ENCODE measurements around the gene ABLIM1.

- TF ChIP-seq ZNF629 (CRISPR knock-in tag; conservative IDR thresholded peaks at IDR 0.05) = no peak
- TF ChIP-seq XBP1 (CRISPR knock-in tag; IDR thresholded peaks at IDR 0.05) = no peak
- no peak for TF ChIP-seq GTF2F1 (IDR thresholded peaks at IDR 0.05; ENCODE audit: low read length)
- TF ChIP-seq MBD4 (IDR thresholded peaks at IDR 0.05; ENCODE audit: borderline replicate concordance, low read length) = no peak
- no peak for TF ChIP-seq CEBPB (IDR thresholded peaks at IDR 0.05; ENCODE audit: borderline replicate concordance, low read depth, low read length)
- TF ChIP-seq ZNF646 (CRISPR knock-in tag; IDR thresholded peaks at IDR 0.05) = no peak
Measured at GRCh38 chr10:114470361-114470760, 187.7 kb downstream of the ABLIM1 start.

Measured in HepG2 (cell line).